B cell (primary cell): ENCODE measurements around the gene SST. TPM values are rescaled to one million over a fixed set of nuclear protein-coding genes. Genes with fewer than 3 reads are reported as not detected.

Experiments
- ATAC-seq: fragments of 200-7000 bp; cut with Tn5 transposase; one replicate; pipeline ENCODE4 v1.10.0; 2021; ENCODE audit warnings: low read depth, mild to moderate bottlenecking, moderate number of reproducible peaks, moderate library complexity
- CTCF ChIA-PET: fragments of 350-600 bp; sonication (Branson Sonifier 250); formaldehyde crosslinking; loops from one replicate; lab custom pipeline; 2021; ENCODE audit warnings: antibody characterized with exemption, inconsistent platforms; lab: Charles Lee
- POLR2A ChIA-PET: fragments of 350-600 bp; sonication (Branson Sonifier 250); formaldehyde crosslinking; loops from one replicate; lab custom pipeline; 2021; ENCODE audit warnings: antibody characterized with exemption; lab: Charles Lee
- DNase-seq: peaks from one replicate; pipeline ENCODE4 v3.0.0; 2013
- H2AFZ ChIP-seq: 2 replicates; pipeline ENCODE4 v1.6.1; 2012; ENCODE audit warnings: mild to moderate bottlenecking, low read depth, low read length; ENCODE audit not compliant: insufficient read depth, poor library complexity, severe bottlenecking
- H3K27ac ChIP-seq, 2 donors: 1 replicate in 1 of 2; 2 replicates in 1 of 2; pipeline ENCODE4 v1.5.1; 2012 to 2013; ENCODE audit warnings: low read length in 2 of 2, mild to moderate bottlenecking in 2 of 2, moderate library complexity in 1 of 2
- H3K27me3 ChIP-seq, 4 experiments: fragments of 200-600 bp in 1 of 4; sonication (generic) in 1 of 4; replicated peaks in 1 of 4; 1 replicate in 2 of 4; 2 replicates in 2 of 4; pipeline versions ENCODE4 v1.6.1 to v1.7.0; 2013 to 2016; ENCODE audit warnings: low read length in 3 of 4, mild to moderate bottlenecking in 2 of 4, mixed read lengths in 1 of 4, moderate library complexity in 1 of 4; ENCODE audit not compliant: insufficient read depth in 4 of 4, control insufficient read depth in 3 of 4; ENCODE audit errors: control extremely low read depth in 1 of 4
- H3K36me3 ChIP-seq, 2 experiments: replicated peaks in 1 of 2; 1 replicate in 1 of 2; 2 replicates in 1 of 2; pipeline versions ENCODE4 v1.6.1 to v1.7.1; 2013; ENCODE audit warnings: low read length in 1 of 2; ENCODE audit not compliant: insufficient read depth in 2 of 2, control insufficient read depth in 1 of 2; ENCODE audit errors: control extremely low read depth in 1 of 2, extremely low read depth in 1 of 2
- H3K4me1 ChIP-seq, 2 donors: fragments of 200-600 bp in 1 of 2; sonication (generic) in 1 of 2; 1 replicate in 1 of 2; 2 replicates in 1 of 2; pipeline versions ENCODE4 v1.5.1 to v1.6.1; 2013 to 2017; ENCODE audit warnings: low read length in 2 of 2; ENCODE audit not compliant: control insufficient read depth in 2 of 2, insufficient read depth in 2 of 2
- H3K4me2 ChIP-seq: replicated peaks from 2 replicates; pipeline ENCODE3; 2012; ENCODE audit warnings: mild to moderate bottlenecking, low read depth, low read length; ENCODE audit not compliant: poor library complexity, severe bottlenecking
- H3K4me3 ChIP-seq, 5 experiments: fragments of 200-600 bp in 1 of 5; sonication (generic) in 1 of 5; 1 replicate in 3 of 5; 2 replicates in 2 of 5; pipeline versions ENCODE4 v1.5.1 to v1.7.0; 2011 to 2016; ENCODE audit warnings: low read length in 4 of 5, mild to moderate bottlenecking in 4 of 5, low read depth in 2 of 5, control low read depth in 1 of 5, moderate library complexity in 1 of 5; ENCODE audit not compliant: insufficient read depth in 1 of 5; ENCODE audit errors: control extremely low read depth in 1 of 5, extremely low read depth in 1 of 5
- H3K79me2 ChIP-seq: fragments of 200-600 bp; sonication (generic); one replicate; pipeline ENCODE4 v1.6.0; 2016; ENCODE audit warnings: low read length; ENCODE audit not compliant: control insufficient read depth, insufficient read depth
- H3K9ac ChIP-seq: fragments of 200-600 bp; sonication (generic); 2 replicates; pipeline ENCODE4 v1.6.1; 2017; ENCODE audit warnings: mild to moderate bottlenecking, low read length, moderate library complexity
- H3K9me3 ChIP-seq, 3 donors: one replicate each; pipeline versions ENCODE4 v1.6.1 to v1.7.1; 2013; ENCODE audit warnings: low read length in 2 of 3; ENCODE audit not compliant: control insufficient read depth in 2 of 3, insufficient read depth in 1 of 3; ENCODE audit errors: control extremely low read depth in 1 of 3
- H4K20me1 ChIP-seq: 2 replicates; pipeline ENCODE4 v1.6.0; 2012; ENCODE audit warnings: mild to moderate bottlenecking, low read length; ENCODE audit not compliant: insufficient read depth, control insufficient read depth, poor library complexity, severe bottlenecking
- H3K27ac Mint-ChIP-seq: one replicate; pipeline ENCODE4 v1.8.0; 2021; ENCODE audit warnings: mixed read lengths
- H3K27me3 Mint-ChIP-seq: one replicate; pipeline ENCODE4 v1.8.0; 2021; ENCODE audit warnings: mixed read lengths
- H3K4me1 Mint-ChIP-seq: one replicate; pipeline ENCODE4 v1.8.0; 2021; ENCODE audit warnings: mixed read lengths
- H3K4me3 Mint-ChIP-seq: one replicate; pipeline ENCODE4 v1.8.0; 2021; ENCODE audit warnings: mixed read lengths
- H3K9me3 Mint-ChIP-seq: one replicate; pipeline ENCODE4 v1.8.0; 2022; ENCODE audit warnings: mixed read lengths; ENCODE audit not compliant: insufficient read depth
- CTCF ChIP-seq: fragments of 200-600 bp; IDR thresholded peaks from one replicate; pipeline ENCODE4 v1.8.0; 2022; ENCODE audit warnings: antibody characterized with exemption, mild to moderate bottlenecking
- EZH2 ChIP-seq: IDR thresholded peaks from 2 replicates; pipeline ENCODE4 v1.6.1; 2012; ENCODE audit warnings: borderline replicate concordance, low read depth, mild to moderate bottlenecking, moderate library complexity, low read length; ENCODE audit not compliant: insufficient read depth, poor library complexity, severe bottlenecking
- WGBS: methylation state at CpG from one replicate; pipeline ENCODE4 v1.1.5; 2013; ENCODE audit warnings: missing lambda C conversion rate; ENCODE audit not compliant: insufficient coverage; 5-methylcytosine and 5-hydroxymethylcytosine counted together
- intact Hi-C: fragments of 100-400 bp; cut with micrococcal nuclease; formaldehyde crosslinking; loops from one replicate; pipeline ENCODE4 v1.10.0; 2022
- polyA plus RNA-seq: library from polyadenylated mRNA; depleted of rRNA; stranded (reverse); fragments of >200 nt; gene quantifications from 2 replicates; pipeline ENCODE4 v1.2.3, GENCODE V29; 2012
- total RNA-seq, 2 donors: library from RNA; stranded (reverse); fragments of 120-200 nt in 1 of 2; gene quantifications; 1 replicate in 1 of 2; 2 replicates in 1 of 2; pipeline versions ENCODE4 v1.2.3 to v1.2.4, GENCODE V29; 2013 to 2022

Gene SST
- total and polyA plus RNA-seq, 2 donors (not counting 1 experiment from before 2014, with no cell fraction given): not detected

GRCh38 chr3:187665764-187666402 lies 4.3 kb downstream of the SST start:
- no peaks in the 10 kb centered on the region for H4K20me1 ChIP-seq
- peaks cover 37% of the 10 kb centered on the region for H3K27me3 Mint-ChIP-seq
- no peak overlapping the region for H3K4me3 ChIP-seq
- intact Hi-C loops: no loop called here
- peaks cover 0 to 17% (median 11%) of the 10 kb centered on the region in 4 experiments for H3K27me3 ChIP-seq
- no peak overlapping the region for H3K4me2 ChIP-seq
- H3K4me1 Mint-ChIP-seq: peaks cover 17% of the 10 kb centered on the region
- H3K36me3 ChIP-seq: no peaks in the 10 kb centered on the region
- H3K27ac Mint-ChIP-seq: no peak overlapping the region
- no peaks in the 10 kb centered on the region for H3K79me2 ChIP-seq
- H3K4me3 Mint-ChIP-seq: no peak overlapping the region
- ChIA-PET POLR2A (no interaction called here), CTCF (no interaction called here)
- ATAC-seq (no peak), DNase-seq (no peak)
- no peak overlapping the region for H3K27ac ChIP-seq
- peaks cover 8 to 13% of the 10 kb centered on the region in 2 donors for H3K4me1 ChIP-seq
- 50% methylated on average over 1 of the region's 3 CpGs for WGBS
- peaks cover 8% of the 10 kb centered on the region for H3K9me3 Mint-ChIP-seq
- TF ChIP-seq EZH2: no peak
- no peak for TF ChIP-seq CTCF
- H3K9me3 ChIP-seq: peaks cover 0 to 15% (median 7%) of the 10 kb centered on the region in 3 donors
- H3K9ac ChIP-seq: no peak overlapping the region
- H2AFZ ChIP-seq: no peak overlapping the region

- Histone ChIP-seq H3K4me1 (peaks cover 8 to 13% of the 10 kb centered on the region in 2 donors), H4K20me1 (no peaks in the 10 kb centered on the region), H3K4me3 (no peak overlapping the region), H3K9me3 (peaks cover 0 to 15% (median 10%) of the 10 kb centered on the region in 3 donors), H3K79me2 (no peaks in the 10 kb centered on the region), H3K4me2 (no peak overlapping the region), H3K27ac (no peak overlapping the region), H3K27me3 (peaks cover 0 to 11% (median 4%) of the 10 kb centered on the region in 4 experiments), H3K36me3 (no peaks in the 10 kb centered on the region), H3K9ac (no peak overlapping the region), H2AFZ (no peak overlapping the region)
- ChIA-PET CTCF (interaction anchor here (1.0 to 4.6 kb wide), 4 partner anchors 14 to 348 kb away, joined by 3 to 40 read pairs (median 6); no protein-coding TSS in a partner anchor), POLR2A (no interaction called here)
- Mint-ChIP-seq H3K9me3 (peaks cover 8% of the 10 kb centered on the region), H3K4me3 (no peak overlapping the region), H3K4me1 (peaks cover 15% of the 10 kb centered on the region), H3K27ac (no peak overlapping the region), H3K27me3 (peaks cover 35% of the 10 kb centered on the region)
- intact Hi-C loops: no loop called here
- no peak for ATAC-seq
- no peak for DNase-seq
- no peak for TF ChIP-seq EZH2
- TF ChIP-seq CTCF: no peak
Measured at GRCh38 chr3:187665010-187665409, 5.2 kb downstream of the SST start.
